Measurements from ENCODE around the gene KCNH3. TPM values are rescaled to one million over a fixed set of nuclear protein-coding genes. Genes with fewer than 3 reads are reported as not detected.
A peak's percentile ranks its signal among the peaks of the same experiment; 100 is the strongest.

Gene KCNH3, protein sequence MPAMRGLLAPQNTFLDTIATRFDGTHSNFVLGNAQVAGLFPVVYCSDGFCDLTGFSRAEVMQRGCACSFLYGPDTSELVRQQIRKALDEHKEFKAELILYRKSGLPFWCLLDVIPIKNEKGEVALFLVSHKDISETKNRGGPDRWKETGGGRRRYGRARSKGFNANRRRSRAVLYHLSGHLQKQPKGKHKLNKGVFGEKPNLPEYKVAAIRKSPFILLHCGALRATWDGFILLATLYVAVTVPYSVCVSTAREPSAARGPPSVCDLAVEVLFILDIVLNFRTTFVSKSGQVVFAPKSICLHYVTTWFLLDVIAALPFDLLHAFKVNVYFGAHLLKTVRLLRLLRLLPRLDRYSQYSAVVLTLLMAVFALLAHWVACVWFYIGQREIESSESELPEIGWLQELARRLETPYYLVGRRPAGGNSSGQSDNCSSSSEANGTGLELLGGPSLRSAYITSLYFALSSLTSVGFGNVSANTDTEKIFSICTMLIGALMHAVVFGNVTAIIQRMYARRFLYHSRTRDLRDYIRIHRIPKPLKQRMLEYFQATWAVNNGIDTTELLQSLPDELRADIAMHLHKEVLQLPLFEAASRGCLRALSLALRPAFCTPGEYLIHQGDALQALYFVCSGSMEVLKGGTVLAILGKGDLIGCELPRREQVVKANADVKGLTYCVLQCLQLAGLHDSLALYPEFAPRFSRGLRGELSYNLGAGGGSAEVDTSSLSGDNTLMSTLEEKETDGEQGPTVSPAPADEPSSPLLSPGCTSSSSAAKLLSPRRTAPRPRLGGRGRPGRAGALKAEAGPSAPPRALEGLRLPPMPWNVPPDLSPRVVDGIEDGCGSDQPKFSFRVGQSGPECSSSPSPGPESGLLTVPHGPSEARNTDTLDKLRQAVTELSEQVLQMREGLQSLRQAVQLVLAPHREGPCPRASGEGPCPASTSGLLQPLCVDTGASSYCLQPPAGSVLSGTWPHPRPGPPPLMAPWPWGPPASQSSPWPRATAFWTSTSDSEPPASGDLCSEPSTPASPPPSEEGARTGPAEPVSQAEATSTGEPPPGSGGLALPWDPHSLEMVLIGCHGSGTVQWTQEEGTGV
- total RNA-seq (2014; rRNA removed; shearing (Covaris generic)) (0.12 and 0.52 TPM in 2 replicates), polyA plus RNA-seq (2016; fragmentation: Nextera tagmentation; extraction: Ambion mirVana) (0.21 and 0.28 TPM in 2 replicates)
- long read RNA-seq: 0 reads

DNA sequence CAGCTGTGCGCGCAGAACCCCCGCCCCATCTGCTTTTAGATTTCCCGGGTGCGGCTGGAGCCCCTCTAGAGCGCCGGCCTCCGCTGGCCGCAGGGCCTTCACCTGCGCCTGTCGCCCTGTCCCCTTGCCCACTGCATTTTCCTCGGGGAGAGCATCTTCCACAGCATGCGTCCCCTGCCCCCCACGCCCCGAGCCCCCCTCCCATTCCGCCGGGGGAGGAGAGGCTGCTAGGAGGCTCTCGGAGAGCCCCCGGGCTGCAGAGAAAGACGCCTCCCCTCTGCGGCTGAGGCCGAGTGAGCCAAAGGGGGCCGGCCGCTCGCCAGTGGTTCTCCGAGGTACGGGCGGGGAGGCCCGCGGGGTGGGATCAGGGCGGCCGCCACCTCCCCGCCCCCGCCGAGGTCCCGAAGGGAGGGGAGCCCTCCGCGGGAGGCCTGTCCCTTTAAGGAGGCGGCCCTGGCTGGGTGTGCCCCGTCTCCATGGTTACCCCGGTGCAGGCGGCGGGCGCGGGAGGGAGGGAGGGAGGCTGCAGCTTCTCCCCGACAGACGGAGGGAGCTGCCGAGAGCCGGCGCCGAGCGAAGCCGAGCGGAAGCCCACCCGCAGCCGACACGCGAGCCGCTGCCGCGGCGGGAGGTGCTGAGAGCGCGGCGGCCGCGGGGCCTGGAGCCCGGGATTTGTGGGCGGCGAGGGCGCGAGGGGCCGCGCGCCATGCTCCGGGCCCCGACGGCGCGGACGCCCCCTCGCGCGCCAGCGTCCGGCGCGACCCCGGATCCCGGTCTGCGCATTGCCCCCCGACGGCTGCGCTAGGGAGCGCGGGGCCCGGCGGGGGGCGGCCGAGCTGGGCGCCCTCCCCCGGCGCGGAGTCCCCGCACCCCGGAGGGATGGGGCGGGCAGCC lies at the start of gene KCNH3:
Gene KCNH3, plus strand, starts transcription at position 521 of the 894 bp plus-strand sequence. CDS start 387 bp downstream, outside the sequence.
- no peaks in the 10 kb centered on the region; the same call in 2 of the 3 replicates for H3K36me3 Mint-ChIP-seq (ENCODE audit: low read depth)
- H3K27me3 Mint-ChIP-seq (ENCODE audit: insufficient read depth, low read depth, poor library complexity): peaks cover 83% of the 10 kb centered on the region
- Histone ChIP-seq H3F3A (replicated peaks; ENCODE audit: low read depth) (no peaks in the 10 kb centered on the region), H3K36me3 (ENCODE audit: insufficient read depth) (no peaks in the 10 kb centered on the region; the same call in 1 of the 2 replicates), H3K4me3 (peak within 1 kb of the TSS; percentile 63), H3K27ac (ENCODE audit: low read depth) (no peak within 1 kb of the TSS), H3K27me3 (ENCODE audit: insufficient read depth) (peaks cover 95% of the 10 kb centered on the region), H3K4me2 (peak within 1 kb of the TSS; percentile 89), H3K4me1 (ENCODE audit: insufficient read depth) (peaks cover 17% of the 10 kb centered on the region), H2AFZ (peak within 1 kb of the TSS; percentile 94), H4K20me1 (replicated peaks; ENCODE audit: insufficient read depth) (peaks cover 4% of the 10 kb centered on the region; the same call in 1 of the 2 replicates), H3K79me2 (replicated peaks; ENCODE audit: insufficient read depth) (no peaks in the 10 kb centered on the region), H3K9me2 (ENCODE audit: insufficient read depth) (no peaks in the 10 kb centered on the region)
- H3K27ac Mint-ChIP-seq: no peak within 1 kb of the TSS
- H3K9me3 Mint-ChIP-seq: no peaks in the 10 kb centered on the region; the same call in 1 of the 3 replicates
- H3K4me1 Mint-ChIP-seq: peaks cover 34% of the 10 kb centered on the region
- DNase-seq (ENCODE audit: low spot score) (peak; percentile 83), ATAC-seq (peak; percentile 33)
- TF ChIP-seq STAT1 (IDR thresholded peaks at IDR 0.05; ENCODE audit: unreplicated experiment) (no peak), EZH2 (IDR thresholded peaks at IDR 0.05; ENCODE audit: low read depth, unreplicated experiment) (peak; percentile 71), POLR2AphosphoS5 (IDR thresholded peaks at IDR 0.05; ENCODE audit: low read depth) (no peak), CREB1 (CRISPR knock-in tag; IDR thresholded peaks at IDR 0.05; ENCODE audit: low read depth) (no peak), ZNF114 (CRISPR knock-in tag; IDR thresholded peaks at IDR 0.05) (no peak), JUNB (IDR thresholded peaks at IDR 0.05; ENCODE audit: unreplicated experiment) (no peak)
- TF ChIP-seq, protein P1, sequence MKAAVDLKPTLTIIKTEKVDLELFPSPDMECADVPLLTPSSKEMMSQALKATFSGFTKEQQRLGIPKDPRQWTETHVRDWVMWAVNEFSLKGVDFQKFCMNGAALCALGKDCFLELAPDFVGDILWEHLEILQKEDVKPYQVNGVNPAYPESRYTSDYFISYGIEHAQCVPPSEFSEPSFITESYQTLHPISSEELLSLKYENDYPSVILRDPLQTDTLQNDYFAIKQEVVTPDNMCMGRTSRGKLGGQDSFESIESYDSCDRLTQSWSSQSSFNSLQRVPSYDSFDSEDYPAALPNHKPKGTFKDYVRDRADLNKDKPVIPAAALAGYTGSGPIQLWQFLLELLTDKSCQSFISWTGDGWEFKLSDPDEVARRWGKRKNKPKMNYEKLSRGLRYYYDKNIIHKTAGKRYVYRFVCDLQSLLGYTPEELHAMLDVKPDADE (IDR thresholded peaks at IDR 0.05): no peak
- TF ChIP-seq, protein P2, sequence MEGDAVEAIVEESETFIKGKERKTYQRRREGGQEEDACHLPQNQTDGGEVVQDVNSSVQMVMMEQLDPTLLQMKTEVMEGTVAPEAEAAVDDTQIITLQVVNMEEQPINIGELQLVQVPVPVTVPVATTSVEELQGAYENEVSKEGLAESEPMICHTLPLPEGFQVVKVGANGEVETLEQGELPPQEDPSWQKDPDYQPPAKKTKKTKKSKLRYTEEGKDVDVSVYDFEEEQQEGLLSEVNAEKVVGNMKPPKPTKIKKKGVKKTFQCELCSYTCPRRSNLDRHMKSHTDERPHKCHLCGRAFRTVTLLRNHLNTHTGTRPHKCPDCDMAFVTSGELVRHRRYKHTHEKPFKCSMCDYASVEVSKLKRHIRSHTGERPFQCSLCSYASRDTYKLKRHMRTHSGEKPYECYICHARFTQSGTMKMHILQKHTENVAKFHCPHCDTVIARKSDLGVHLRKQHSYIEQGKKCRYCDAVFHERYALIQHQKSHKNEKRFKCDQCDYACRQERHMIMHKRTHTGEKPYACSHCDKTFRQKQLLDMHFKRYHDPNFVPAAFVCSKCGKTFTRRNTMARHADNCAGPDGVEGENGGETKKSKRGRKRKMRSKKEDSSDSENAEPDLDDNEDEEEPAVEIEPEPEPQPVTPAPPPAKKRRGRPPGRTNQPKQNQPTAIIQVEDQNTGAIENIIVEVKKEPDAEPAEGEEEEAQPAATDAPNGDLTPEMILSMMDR (conservative IDR thresholded peaks at IDR 0.05; ENCODE audit: low read depth in 2 of 2): no peak
- TF ChIP-seq, protein P3, sequence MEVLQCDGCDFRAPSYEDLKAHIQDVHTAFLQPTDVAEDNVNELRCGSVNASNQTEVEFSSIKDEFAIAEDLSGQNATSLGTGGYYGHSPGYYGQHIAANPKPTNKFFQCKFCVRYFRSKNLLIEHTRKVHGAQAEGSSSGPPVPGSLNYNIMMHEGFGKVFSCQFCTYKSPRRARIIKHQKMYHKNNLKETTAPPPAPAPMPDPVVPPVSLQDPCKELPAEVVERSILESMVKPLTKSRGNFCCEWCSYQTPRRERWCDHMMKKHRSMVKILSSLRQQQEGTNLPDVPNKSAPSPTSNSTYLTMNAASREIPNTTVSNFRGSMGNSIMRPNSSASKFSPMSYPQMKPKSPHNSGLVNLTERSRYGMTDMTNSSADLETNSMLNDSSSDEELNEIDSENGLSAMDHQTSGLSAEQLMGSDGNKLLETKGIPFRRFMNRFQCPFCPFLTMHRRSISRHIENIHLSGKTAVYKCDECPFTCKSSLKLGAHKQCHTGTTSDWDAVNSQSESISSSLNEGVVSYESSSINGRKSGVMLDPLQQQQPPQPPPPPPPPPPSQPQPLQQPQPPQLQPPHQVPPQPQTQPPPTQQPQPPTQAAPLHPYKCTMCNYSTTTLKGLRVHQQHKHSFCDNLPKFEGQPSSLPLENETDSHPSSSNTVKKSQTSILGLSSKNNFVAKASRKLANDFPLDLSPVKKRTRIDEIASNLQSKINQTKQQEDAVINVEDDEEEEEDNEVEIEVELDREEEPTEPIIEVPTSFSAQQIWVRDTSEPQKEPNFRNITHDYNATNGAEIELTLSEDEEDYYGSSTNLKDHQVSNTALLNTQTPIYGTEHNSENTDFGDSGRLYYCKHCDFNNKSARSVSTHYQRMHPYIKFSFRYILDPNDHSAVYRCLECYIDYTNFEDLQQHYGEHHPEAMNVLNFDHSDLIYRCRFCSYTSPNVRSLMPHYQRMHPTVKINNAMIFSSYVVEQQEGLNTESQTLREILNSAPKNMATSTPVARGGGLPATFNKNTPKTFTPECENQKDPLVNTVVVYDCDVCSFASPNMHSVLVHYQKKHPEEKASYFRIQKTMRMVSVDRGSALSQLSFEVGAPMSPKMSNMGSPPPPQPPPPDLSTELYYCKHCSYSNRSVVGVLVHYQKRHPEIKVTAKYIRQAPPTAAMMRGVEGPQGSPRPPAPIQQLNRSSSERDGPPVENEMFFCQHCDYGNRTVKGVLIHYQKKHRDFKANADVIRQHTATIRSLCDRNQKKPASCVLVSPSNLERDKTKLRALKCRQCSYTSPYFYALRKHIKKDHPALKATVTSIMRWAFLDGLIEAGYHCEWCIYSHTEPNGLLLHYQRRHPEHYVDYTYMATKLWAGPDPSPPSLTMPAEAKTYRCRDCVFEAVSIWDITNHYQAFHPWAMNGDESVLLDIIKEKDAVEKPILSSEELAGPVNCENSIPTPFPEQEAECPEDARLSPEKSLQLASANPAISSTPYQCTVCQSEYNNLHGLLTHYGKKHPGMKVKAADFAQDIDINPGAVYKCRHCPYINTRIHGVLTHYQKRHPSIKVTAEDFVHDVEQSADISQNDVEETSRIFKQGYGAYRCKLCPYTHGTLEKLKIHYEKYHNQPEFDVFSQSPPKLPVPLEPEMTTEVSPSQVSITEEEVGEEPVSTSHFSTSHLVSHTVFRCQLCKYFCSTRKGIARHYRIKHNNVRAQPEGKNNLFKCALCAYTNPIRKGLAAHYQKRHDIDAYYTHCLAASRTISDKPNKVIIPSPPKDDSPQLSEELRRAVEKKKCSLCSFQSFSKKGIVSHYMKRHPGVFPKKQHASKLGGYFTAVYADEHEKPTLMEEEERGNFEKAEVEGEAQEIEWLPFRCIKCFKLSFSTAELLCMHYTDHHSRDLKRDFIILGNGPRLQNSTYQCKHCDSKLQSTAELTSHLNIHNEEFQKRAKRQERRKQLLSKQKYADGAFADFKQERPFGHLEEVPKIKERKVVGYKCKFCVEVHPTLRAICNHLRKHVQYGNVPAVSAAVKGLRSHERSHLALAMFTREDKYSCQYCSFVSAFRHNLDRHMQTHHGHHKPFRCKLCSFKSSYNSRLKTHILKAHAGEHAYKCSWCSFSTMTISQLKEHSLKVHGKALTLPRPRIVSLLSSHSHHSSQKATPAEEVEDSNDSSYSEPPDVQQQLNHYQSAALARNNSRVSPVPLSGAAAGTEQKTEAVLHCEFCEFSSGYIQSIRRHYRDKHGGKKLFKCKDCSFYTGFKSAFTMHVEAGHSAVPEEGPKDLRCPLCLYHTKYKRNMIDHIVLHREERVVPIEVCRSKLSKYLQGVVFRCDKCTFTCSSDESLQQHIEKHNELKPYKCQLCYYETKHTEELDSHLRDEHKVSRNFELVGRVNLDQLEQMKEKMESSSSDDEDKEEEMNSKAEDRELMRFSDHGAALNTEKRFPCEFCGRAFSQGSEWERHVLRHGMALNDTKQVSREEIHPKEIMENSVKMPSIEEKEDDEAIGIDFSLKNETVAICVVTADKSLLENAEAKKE (CRISPR knock-in tag; IDR thresholded peaks at IDR 0.05): no peak
- H3K4me3 Mint-ChIP-seq: peak within 1 kb of the TSS; percentile 67

Measured in GM23338 (cell line).